SK-N-SH (cell line): ENCODE results near the gene MCTP1. TPM values are rescaled to one million over a fixed set of nuclear protein-coding genes. Genes with fewer than 3 reads are reported as not detected.

Source experiments
- CTCF ChIA-PET: fragments of 300-600, 350-600 bp; formaldehyde crosslinking; extraction: SDS; loops from one replicate; lab custom pipeline; 2021; lab: Yijun Ruan, JAX
- POLR2A ChIA-PET: fragments of 350-600 bp; sonication (Branson Sonifier 250); formaldehyde crosslinking; extraction: SDS; loops from one replicate; lab custom pipeline; 2020; ENCODE audit warnings: antibody characterized with exemption, inconsistent platforms; lab: Yijun Ruan, JAX
- DNase-seq: peaks from one replicate; pipeline ENCODE4 v3.0.0; 2012
- H2AFZ ChIP-seq: fragments of 200-600 bp; sonication (generic); 2 replicates; pipeline ENCODE4 v1.8.1; 2016; ENCODE audit warnings: antibody characterized with exemption, mild to moderate bottlenecking, low read depth
- H3F3A ChIP-seq: fragments of 200-600 bp; sonication (generic); replicated peaks from 2 replicates; pipeline ENCODE3; 2016; ENCODE audit warnings: antibody characterized with exemption, mild to moderate bottlenecking; ENCODE audit not compliant: insufficient read depth
- H3K27ac ChIP-seq, 2 experiments: fragments of 200-500 bp in 1 of 2; fragments of 200-600 bp in 1 of 2; sonication (Bioruptor generic) in 1 of 2; sonication (generic), shearing (Covaris generic) in 1 of 2; 2 replicates each; pipeline versions ENCODE4 v1.5.1 to v1.6.1; 2014 to 2016; ENCODE audit warnings: low read depth in 2 of 2, inconsistent platforms in 1 of 2, low read length in 1 of 2, mild to moderate bottlenecking in 1 of 2, mixed read lengths in 1 of 2
- H3K27me3 ChIP-seq: fragments of 200-600 bp; sonication (generic), shearing (Covaris generic); 2 replicates; pipeline ENCODE4 v1.6.1; 2016; ENCODE audit warnings: mixed run types; ENCODE audit not compliant: insufficient read depth
- H3K36me3 ChIP-seq, 2 experiments: fragments of 200-500 bp in 1 of 2; fragments of 200-600 bp in 1 of 2; sonication (Bioruptor generic) in 1 of 2; sonication (generic) in 1 of 2; replicated peaks in 1 of 2; 2 replicates each; pipeline versions ENCODE3 to v1.5.1; 2014 to 2016; ENCODE audit warnings: low read length in 1 of 2, mild to moderate bottlenecking in 1 of 2; ENCODE audit not compliant: insufficient read depth in 2 of 2, control insufficient read depth in 1 of 2
- H3K4me1 ChIP-seq, 2 experiments: fragments of 200-500 bp in 1 of 2; fragments of 200-600 bp in 1 of 2; sonication (Bioruptor generic) in 1 of 2; sonication (generic), shearing (Covaris generic) in 1 of 2; 2 replicates each; pipeline versions ENCODE4 v1.5.1 to v1.6.1; 2014 to 2016; ENCODE audit warnings: low read depth in 1 of 2, low read length in 1 of 2, mixed run types in 1 of 2; ENCODE audit not compliant: insufficient read depth in 2 of 2, control insufficient read depth in 1 of 2
- H3K4me2 ChIP-seq: fragments of 200-600 bp; sonication (generic), shearing (Covaris generic); 2 replicates; pipeline ENCODE4 v1.6.1; 2017; ENCODE audit warnings: mixed run types
- H3K4me3 ChIP-seq, 2 experiments: fragments of 200-500 bp in 1 of 2; fragments of 200-600 bp in 1 of 2; sonication (Bioruptor generic) in 1 of 2; sonication (generic), shearing (Covaris generic) in 1 of 2; 2 replicates each; pipeline versions ENCODE4 v1.5.1 to v1.8.1; 2014 to 2016; ENCODE audit warnings: low read depth in 2 of 2, inconsistent platforms in 1 of 2, low read length in 1 of 2, mild to moderate bottlenecking in 1 of 2, mixed read lengths in 1 of 2, moderate library complexity in 1 of 2
- H3K79me2 ChIP-seq: fragments of 200-600 bp; sonication (generic); 2 replicates; pipeline ENCODE4 v1.8.1; 2017; ENCODE audit warnings: mild to moderate bottlenecking; ENCODE audit not compliant: insufficient read depth
- H3K9ac ChIP-seq: fragments of 200-600 bp; sonication (generic); 2 replicates; pipeline ENCODE4 v1.6.1; 2017; ENCODE audit warnings: mixed run types
- H3K9me2 ChIP-seq: fragments of 200-600 bp; sonication (generic); 2 replicates; pipeline ENCODE4 v1.6.1; 2017; ENCODE audit warnings: mixed run types
- H3K9me3 ChIP-seq: fragments of 200-600 bp; sonication (generic); 2 replicates; pipeline ENCODE4 v1.6.1; 2017; ENCODE audit warnings: mixed run types, mild to moderate bottlenecking, moderate library complexity
- H4K20me1 ChIP-seq: fragments of 200-600 bp; sonication (generic); 2 replicates; pipeline ENCODE4 v1.6.1; 2017; ENCODE audit warnings: mild to moderate bottlenecking, mixed run types; ENCODE audit not compliant: insufficient read depth
- FOSL2 ChIP-seq: IDR thresholded peaks from 2 replicates; pipeline ENCODE4 v1.4.0; 2012; ENCODE audit warnings: low read depth, mild to moderate bottlenecking, moderate library complexity, borderline replicate concordance
- FOXJ3 ChIP-seq: sonication (generic); formaldehyde crosslinking; IDR thresholded peaks from 2 replicates; pipeline ENCODE4 v1.5.1; 2020; ENCODE audit warnings: mild to moderate bottlenecking, missing genetic modification reagents
- FOXM1 ChIP-seq: IDR thresholded peaks from 2 replicates; pipeline ENCODE4 v1.4.0; 2012; ENCODE audit warnings: low read depth, mild to moderate bottlenecking
- IRF3 ChIP-seq: fragments of 150-350 bp; IDR thresholded peaks from 2 replicates; pipeline ENCODE4 v1.6.1; 2016; ENCODE audit warnings: mild to moderate bottlenecking, low read depth, low read length
- JUND ChIP-seq: IDR thresholded peaks from 2 replicates; pipeline ENCODE4 v1.4.0; 2012
- MEF2A ChIP-seq: IDR thresholded peaks from 2 replicates; pipeline ENCODE4 v1.4.0; 2012; ENCODE audit warnings: low read depth, borderline replicate concordance
- RCOR1 ChIP-seq: fragments of 150-350 bp; IDR thresholded peaks from 2 replicates; pipeline ENCODE4 v1.6.1; 2017; ENCODE audit warnings: antibody characterized with exemption, low read length
- RXRA ChIP-seq: IDR thresholded peaks from 2 replicates; pipeline ENCODE4 v1.4.0; 2012; ENCODE audit warnings: low read depth, mild to moderate bottlenecking, borderline replicate concordance
- SIN3A ChIP-seq: IDR thresholded peaks from 2 replicates; pipeline ENCODE4 v1.6.1; 2012; ENCODE audit warnings: low read depth, mild to moderate bottlenecking, low read length, moderate library complexity, borderline replicate concordance
- SMC3 ChIP-seq: IDR thresholded peaks from 2 replicates; pipeline ENCODE4 v1.6.1; 2012; ENCODE audit warnings: low read depth, low read length, improper control_type of control experiment
- TCF12 ChIP-seq: IDR thresholded peaks from 2 replicates; pipeline ENCODE4 v1.4.0; 2012
- YY1 ChIP-seq: IDR thresholded peaks from 2 replicates; pipeline ENCODE4 v1.4.0; 2012; ENCODE audit warnings: low read depth, mild to moderate bottlenecking
- WGBS: methylation state at CpG from one replicate; pipeline ENCODE4 v1.1.6; 2017; ENCODE audit warnings: low lambda C conversion rate; 5-methylcytosine and 5-hydroxymethylcytosine counted together
- polyA plus RNA-seq, 3 experiments: library from polyadenylated mRNA; depleted of rRNA; stranded (reverse); fragments of >200 nt; gene quantifications; 2 replicates each; pipeline ENCODE4 v1.2.3, GENCODE V29; 2012
- TF ChIP-seq, protein P1 (sequence below): IDR thresholded peaks from 2 replicates; pipeline ENCODE4; 2012
- TF ChIP-seq, protein P2 (sequence below): IDR thresholded peaks from 2 replicates; pipeline ENCODE4 v1.4.0; 2012; ENCODE audit warnings: low read depth, borderline replicate concordance
- TF ChIP-seq, protein P3 (sequence below): fragments of 150-350 bp; IDR thresholded peaks from 2 replicates; pipeline ENCODE4 v1.6.1; 2017; ENCODE audit warnings: antibody characterized with exemption, low read length, low read depth, borderline replicate concordance
- TF ChIP-seq, protein P4 (sequence below): fragments of 200-600 bp; sonication (generic); IDR thresholded peaks from 2 replicates; pipeline ENCODE4 v1.6.1; 2017; ENCODE audit warnings: antibody characterized with exemption, mild to moderate bottlenecking, moderate library complexity

The MCTP1 gene
- polyA plus RNA-seq, 1 of the 3 experiments (the other 2 are of a cell fraction), result 0.53 TPM

DNA sequence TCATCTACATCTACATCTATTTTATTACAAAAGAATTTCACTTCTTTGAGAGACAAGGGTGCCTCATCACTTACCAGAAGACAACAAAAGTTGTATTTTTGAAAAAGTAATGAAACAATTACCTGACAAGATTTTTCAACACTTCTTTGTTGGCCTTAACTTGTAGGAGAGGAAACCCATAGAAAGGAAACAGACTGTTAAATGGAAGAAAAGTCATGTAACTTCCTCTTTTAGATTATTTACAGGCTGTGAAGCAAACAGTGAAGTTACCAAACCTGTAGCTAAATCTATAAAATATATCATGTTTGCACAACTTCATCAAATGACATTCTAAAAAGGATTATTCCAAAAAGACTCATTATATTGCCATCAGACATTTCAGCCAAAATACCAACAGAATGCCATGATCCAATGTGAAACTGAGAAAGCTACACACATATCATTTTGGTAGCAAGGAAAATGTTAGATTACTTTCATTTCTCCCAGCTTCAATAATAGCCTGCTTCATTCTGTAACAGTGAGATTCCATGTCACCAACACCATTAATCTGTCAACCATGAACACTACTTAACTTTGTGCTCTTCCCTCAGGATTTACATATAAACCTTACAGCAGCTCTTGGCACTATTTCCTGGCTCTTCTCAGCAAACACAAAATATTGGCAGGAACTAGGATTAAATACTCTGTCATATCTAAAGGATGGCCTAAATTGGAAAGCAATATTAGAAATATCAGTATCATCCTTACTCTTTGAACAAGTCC is 122.5 kb downstream of the MCTP1 start:
- Histone ChIP-seq H3K36me3 (no peaks in the 10 kb centered on the region), H3F3A (no peaks in the 10 kb centered on the region), H3K4me1 (no peaks in the 10 kb centered on the region), H3K27ac (no peak overlapping the region), H3K4me3 (no peak overlapping the region), H3K9me2 (no peaks in the 10 kb centered on the region), H3K79me2 (no peaks in the 10 kb centered on the region), H2AFZ (no peak overlapping the region), H3K9me3 (no peaks in the 10 kb centered on the region), H3K4me2 (no peak overlapping the region), H3K9ac (no peak overlapping the region), H3K27me3 (no peaks in the 10 kb centered on the region), H4K20me1 (no peaks in the 10 kb centered on the region)
- TF ChIP-seq FOXJ3 (no peak), JUND (no peak), RXRA (no peak), IRF3 (no peak)
- TF ChIP-seq, protein P1, sequence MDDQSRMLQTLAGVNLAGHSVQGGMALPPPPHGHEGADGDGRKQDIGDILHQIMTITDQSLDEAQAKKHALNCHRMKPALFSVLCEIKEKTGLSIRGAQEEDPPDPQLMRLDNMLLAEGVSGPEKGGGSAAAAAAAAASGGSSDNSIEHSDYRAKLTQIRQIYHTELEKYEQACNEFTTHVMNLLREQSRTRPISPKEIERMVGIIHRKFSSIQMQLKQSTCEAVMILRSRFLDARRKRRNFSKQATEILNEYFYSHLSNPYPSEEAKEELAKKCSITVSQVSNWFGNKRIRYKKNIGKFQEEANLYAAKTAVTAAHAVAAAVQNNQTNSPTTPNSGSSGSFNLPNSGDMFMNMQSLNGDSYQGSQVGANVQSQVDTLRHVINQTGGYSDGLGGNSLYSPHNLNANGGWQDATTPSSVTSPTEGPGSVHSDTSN, result no peak
- POLR2A ChIA-PET, result no interaction called here
- CTCF ChIA-PET, result no interaction called here
- no peak for DNase-seq

GRCh38 chr5:95159603-95160002 is 125.3 kb downstream of the MCTP1 start:
- no peaks in the 10 kb centered on the region for H3K79me2 ChIP-seq
- no peaks in the 10 kb centered on the region; the same call in 1 of the 2 replicates for H3K27me3 ChIP-seq
- CTCF ChIA-PET, result no interaction called here
- 0% methylated on average over 1 of the region's 1 CpG for WGBS
- H2AFZ ChIP-seq, result no peak overlapping the region
- no peak for DNase-seq
- no peak overlapping the region for H3K9ac ChIP-seq
- TF ChIP-seq SIN3A, result no peak
- TF ChIP-seq, protein P2, sequence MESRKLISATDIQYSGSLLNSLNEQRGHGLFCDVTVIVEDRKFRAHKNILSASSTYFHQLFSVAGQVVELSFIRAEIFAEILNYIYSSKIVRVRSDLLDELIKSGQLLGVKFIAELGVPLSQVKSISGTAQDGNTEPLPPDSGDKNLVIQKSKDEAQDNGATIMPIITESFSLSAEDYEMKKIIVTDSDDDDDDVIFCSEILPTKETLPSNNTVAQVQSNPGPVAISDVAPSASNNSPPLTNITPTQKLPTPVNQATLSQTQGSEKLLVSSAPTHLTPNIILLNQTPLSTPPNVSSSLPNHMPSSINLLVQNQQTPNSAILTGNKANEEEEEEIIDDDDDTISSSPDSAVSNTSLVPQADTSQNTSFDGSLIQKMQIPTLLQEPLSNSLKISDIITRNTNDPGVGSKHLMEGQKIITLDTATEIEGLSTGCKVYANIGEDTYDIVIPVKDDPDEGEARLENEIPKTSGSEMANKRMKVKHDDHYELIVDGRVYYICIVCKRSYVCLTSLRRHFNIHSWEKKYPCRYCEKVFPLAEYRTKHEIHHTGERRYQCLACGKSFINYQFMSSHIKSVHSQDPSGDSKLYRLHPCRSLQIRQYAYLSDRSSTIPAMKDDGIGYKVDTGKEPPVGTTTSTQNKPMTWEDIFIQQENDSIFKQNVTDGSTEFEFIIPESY, result no peak
- TF ChIP-seq RCOR1, result no peak
- no peak for TF ChIP-seq FOSL2
- TF ChIP-seq, protein P1, result no peak
- TF ChIP-seq, protein P3, sequence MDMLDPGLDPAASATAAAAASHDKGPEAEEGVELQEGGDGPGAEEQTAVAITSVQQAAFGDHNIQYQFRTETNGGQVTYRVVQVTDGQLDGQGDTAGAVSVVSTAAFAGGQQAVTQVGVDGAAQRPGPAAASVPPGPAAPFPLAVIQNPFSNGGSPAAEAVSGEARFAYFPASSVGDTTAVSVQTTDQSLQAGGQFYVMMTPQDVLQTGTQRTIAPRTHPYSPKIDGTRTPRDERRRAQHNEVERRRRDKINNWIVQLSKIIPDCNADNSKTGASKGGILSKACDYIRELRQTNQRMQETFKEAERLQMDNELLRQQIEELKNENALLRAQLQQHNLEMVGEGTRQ, result no peak
- no peak for TF ChIP-seq SMC3
- TF ChIP-seq FOXM1, result no peak
- TF ChIP-seq, protein P4, sequence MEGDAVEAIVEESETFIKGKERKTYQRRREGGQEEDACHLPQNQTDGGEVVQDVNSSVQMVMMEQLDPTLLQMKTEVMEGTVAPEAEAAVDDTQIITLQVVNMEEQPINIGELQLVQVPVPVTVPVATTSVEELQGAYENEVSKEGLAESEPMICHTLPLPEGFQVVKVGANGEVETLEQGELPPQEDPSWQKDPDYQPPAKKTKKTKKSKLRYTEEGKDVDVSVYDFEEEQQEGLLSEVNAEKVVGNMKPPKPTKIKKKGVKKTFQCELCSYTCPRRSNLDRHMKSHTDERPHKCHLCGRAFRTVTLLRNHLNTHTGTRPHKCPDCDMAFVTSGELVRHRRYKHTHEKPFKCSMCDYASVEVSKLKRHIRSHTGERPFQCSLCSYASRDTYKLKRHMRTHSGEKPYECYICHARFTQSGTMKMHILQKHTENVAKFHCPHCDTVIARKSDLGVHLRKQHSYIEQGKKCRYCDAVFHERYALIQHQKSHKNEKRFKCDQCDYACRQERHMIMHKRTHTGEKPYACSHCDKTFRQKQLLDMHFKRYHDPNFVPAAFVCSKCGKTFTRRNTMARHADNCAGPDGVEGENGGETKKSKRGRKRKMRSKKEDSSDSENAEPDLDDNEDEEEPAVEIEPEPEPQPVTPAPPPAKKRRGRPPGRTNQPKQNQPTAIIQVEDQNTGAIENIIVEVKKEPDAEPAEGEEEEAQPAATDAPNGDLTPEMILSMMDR, result no peak
- TF ChIP-seq MEF2A, result no peak
- no peak for TF ChIP-seq TCF12
- no peak for TF ChIP-seq YY1
- no peaks in the 10 kb centered on the region for H3K4me1 ChIP-seq
- no peak overlapping the region for H3K4me2 ChIP-seq
- no peaks in the 10 kb centered on the region for H3K9me2 ChIP-seq
- no peak overlapping the region for H3K27ac ChIP-seq
- H4K20me1 ChIP-seq, result no peaks in the 10 kb centered on the region
- H3F3A ChIP-seq, result no peaks in the 10 kb centered on the region
- H3K9me3 ChIP-seq, result no peaks in the 10 kb centered on the region
- no peaks in the 10 kb centered on the region for H3K36me3 ChIP-seq
- POLR2A ChIA-PET, result no interaction called here
- H3K4me3 ChIP-seq, result no peak overlapping the region
